IMR-90 (cell line): ENCODE results near the gene CLEC5A. TPM values are rescaled to one million over a fixed set of nuclear protein-coding genes. Genes with fewer than 3 reads are reported as not detected.

Experiments
- ATAC-seq: fragments of 200-7000 bp; cut with Tn5 transposase; 2 replicates; pipeline ENCODE4 v1.9.1; 2020; ENCODE audit warnings: low read depth, mild to moderate bottlenecking, moderate library complexity
- BruUV-seq: library from RNA; stranded (reverse); fragments of 400-500 nt; replicated peaks from 2 replicates; lab custom pipeline; 2021; lab: Mats Ljungman, UMichigan
- CTCF ChIA-PET: fragments of 300-600 bp; formaldehyde crosslinking; extraction: SDS; loops from one replicate; lab custom pipeline; 2021; ENCODE audit warnings: antibody characterized with exemption; lab: Yijun Ruan, JAX
- POLR2A ChIA-PET: fragments of 300-600 bp; sonication (Branson Sonifier 250); formaldehyde crosslinking; loops from one replicate; lab custom pipeline; 2022; ENCODE audit warnings: antibody characterized with exemption; ENCODE audit not compliant: unreplicated experiment; lab: Charles Lee
- DNase-seq: peaks from one replicate; pipeline ENCODE4 v3.0.0; 2013
- H2AFZ ChIP-seq: replicated peaks from 2 replicates; pipeline ENCODE3; 2013; ENCODE audit warnings: low read length, mild to moderate bottlenecking; ENCODE audit not compliant: poor library complexity
- H2AK5ac ChIP-seq: 2 replicates; pipeline ENCODE4 v1.6.1; 2013; ENCODE audit warnings: low read depth, low read length, inconsistent platforms
- H2AK9ac ChIP-seq: replicated peaks from 2 replicates; pipeline ENCODE3; 2013; ENCODE audit warnings: mild to moderate bottlenecking, low read depth, low read length, moderate library complexity; ENCODE audit not compliant: poor library complexity
- H2BK120ac ChIP-seq: 2 replicates; pipeline ENCODE4 v1.6.1; 2013; ENCODE audit warnings: low read depth, low read length, inconsistent platforms
- H2BK15ac ChIP-seq: 3 replicates; pipeline ENCODE4 v1.6.1; 2013; ENCODE audit warnings: low read depth, low read length, inconsistent platforms
- H2BK20ac ChIP-seq: 2 replicates; pipeline ENCODE4 v1.6.1; 2013; ENCODE audit warnings: low read depth, mild to moderate bottlenecking, inconsistent platforms, low read length, moderate library complexity
- H2BK5ac ChIP-seq: 2 replicates; pipeline ENCODE4 v1.6.1; 2013; ENCODE audit warnings: mild to moderate bottlenecking, low read depth, low read length, inconsistent platforms; ENCODE audit not compliant: poor library complexity, severe bottlenecking
- H3K14ac ChIP-seq: replicated peaks from 2 replicates; pipeline ENCODE4 v1.6.1; 2013; ENCODE audit warnings: low read depth, low read length, inconsistent platforms
- H3K18ac ChIP-seq: 2 replicates; pipeline ENCODE4 v1.6.1; 2013; ENCODE audit warnings: low read depth, low read length, control low read depth
- H3K23ac ChIP-seq: 2 replicates; pipeline ENCODE4 v1.6.1; 2013; ENCODE audit warnings: low read depth, low read length, inconsistent platforms
- H3K27ac ChIP-seq: 2 replicates; pipeline ENCODE4 v1.5.1; 2013; ENCODE audit warnings: mild to moderate bottlenecking, control low read depth, low read length; ENCODE audit not compliant: insufficient read depth
- H3K27me3 ChIP-seq: 2 replicates; pipeline ENCODE4 v1.6.1; 2013; ENCODE audit warnings: low read length; ENCODE audit not compliant: control insufficient read depth, insufficient read depth
- H3K36me3 ChIP-seq: 2 replicates; pipeline ENCODE4 v1.6.1; 2013; ENCODE audit warnings: low read length, mixed read lengths; ENCODE audit not compliant: control insufficient read depth, insufficient read depth
- H3K4ac ChIP-seq: 2 replicates; pipeline ENCODE4 v1.6.1; 2013; ENCODE audit warnings: low read depth, low read length, inconsistent platforms
- H3K4me1 ChIP-seq: 2 replicates; pipeline ENCODE4 v1.6.1; 2013; ENCODE audit warnings: low read length, mixed read lengths; ENCODE audit not compliant: control insufficient read depth, insufficient read depth
- H3K4me2 ChIP-seq: 2 replicates; pipeline ENCODE4 v1.6.1; 2013; ENCODE audit warnings: low read depth, mild to moderate bottlenecking, control low read depth, low read length, moderate library complexity
- H3K4me3 ChIP-seq: 2 replicates; pipeline ENCODE4 v1.5.1; 2013; ENCODE audit warnings: low read depth, mild to moderate bottlenecking, control low read depth, low read length, moderate library complexity; ENCODE audit not compliant: insufficient read depth
- H3K56ac ChIP-seq: 2 replicates; pipeline ENCODE4 v1.6.1; 2013; ENCODE audit warnings: low read length, inconsistent platforms; ENCODE audit not compliant: insufficient read depth; ENCODE audit errors: extremely low read depth
- H3K79me1 ChIP-seq, 2 experiments: 2 replicates each; pipeline ENCODE4 v1.6.1; 2013; ENCODE audit warnings: low read length in 2 of 2, inconsistent platforms in 1 of 2, low read depth in 1 of 2
- H3K9ac ChIP-seq: 2 replicates; pipeline ENCODE4 v1.6.1; 2013; ENCODE audit warnings: low read depth, low read length, control low read depth
- H3K9me1 ChIP-seq: 2 replicates; pipeline ENCODE4 v1.6.1; 2013; ENCODE audit warnings: low read length, inconsistent platforms; ENCODE audit not compliant: insufficient read depth
- H3K9me3 ChIP-seq: 2 replicates; pipeline ENCODE4 v1.6.1; 2013; ENCODE audit warnings: low read length; ENCODE audit not compliant: control insufficient read depth, insufficient read depth
- H4K20me1 ChIP-seq: 2 replicates; pipeline ENCODE4 v1.6.1; 2013; ENCODE audit warnings: low read length, inconsistent platforms; ENCODE audit not compliant: insufficient read depth
- H4K5ac ChIP-seq: 2 replicates; pipeline ENCODE4 v1.6.1; 2013; ENCODE audit warnings: mild to moderate bottlenecking, low read depth, low read length, control low read depth
- H4K8ac ChIP-seq, 2 experiments: 2 replicates each; pipeline ENCODE4 v1.6.1; 2013; ENCODE audit warnings: low read depth in 2 of 2, low read length in 2 of 2, control low read depth in 1 of 2, inconsistent platforms in 1 of 2
- H4K91ac ChIP-seq: 2 replicates; pipeline ENCODE4 v1.6.1; 2013; ENCODE audit warnings: low read depth, low read length, inconsistent platforms; ENCODE audit not compliant: insufficient read depth
- BHLHE40 ChIP-seq: fragments of 150-350 bp; IDR thresholded peaks from 2 replicates; pipeline ENCODE4 v1.6.1; 2016; ENCODE audit warnings: mild to moderate bottlenecking, low read depth, low read length
- CEBPB ChIP-seq: IDR thresholded peaks from 2 replicates; pipeline ENCODE4 v1.6.1; 2012; ENCODE audit warnings: low read depth, low read length, improper control_type of control experiment
- CHD1 ChIP-seq: IDR thresholded peaks from 2 replicates; pipeline ENCODE4 v1.6.1; 2012; ENCODE audit warnings: low read depth, low read length, improper control_type of control experiment
- FOS ChIP-seq: fragments of 150-350 bp; IDR thresholded peaks from 2 replicates; pipeline ENCODE4 v1.6.1; 2016; ENCODE audit warnings: low read depth, low read length
- MAFK ChIP-seq: IDR thresholded peaks from 2 replicates; pipeline ENCODE4 v1.6.1; 2012; ENCODE audit warnings: low read depth, low read length, improper control_type of control experiment
- MAZ ChIP-seq: IDR thresholded peaks from 2 replicates; pipeline ENCODE4 v1.6.1; 2012; ENCODE audit warnings: low read depth, mild to moderate bottlenecking, low read length, improper control_type of control experiment, moderate library complexity, borderline replicate concordance
- MXI1 ChIP-seq: IDR thresholded peaks from 2 replicates; pipeline ENCODE4 v1.6.1; 2012; ENCODE audit warnings: low read depth, mild to moderate bottlenecking, low read length, moderate library complexity, borderline replicate concordance
- NFE2L2 ChIP-seq: fragments of 150-350 bp; IDR thresholded peaks from 2 replicates; pipeline ENCODE4 v1.6.1; 2016; ENCODE audit warnings: low read depth, mild to moderate bottlenecking, low read length
- POLR2A ChIP-seq: IDR thresholded peaks from 2 replicates; pipeline ENCODE4 v1.6.1; 2012; ENCODE audit warnings: mild to moderate bottlenecking, low read depth, low read length
- RAD21 ChIP-seq: IDR thresholded peaks from 2 replicates; pipeline ENCODE4 v1.6.1; 2012; ENCODE audit warnings: low read length, improper control_type of control experiment
- RCOR1 ChIP-seq: IDR thresholded peaks from 2 replicates; pipeline ENCODE4 v1.6.1; 2012; ENCODE audit warnings: mild to moderate bottlenecking, low read length, improper control_type of control experiment; ENCODE audit not compliant: insufficient replicate concordance
- RFX5 ChIP-seq: IDR thresholded peaks from 2 replicates; pipeline ENCODE4 v1.8.0; 2012; ENCODE audit warnings: low read depth, mild to moderate bottlenecking, low read length, moderate library complexity
- SMC3 ChIP-seq: fragments of 150-350 bp; IDR thresholded peaks from 2 replicates; pipeline ENCODE4 v1.6.1; 2016; ENCODE audit warnings: low read depth, mild to moderate bottlenecking, antibody characterized with exemption, low read length, moderate library complexity
- WGBS, 2 experiments: methylation state at CpG; one replicate each; pipeline versions ENCODE4 v1.1.5 to v1.1.7; 2013; ENCODE audit warnings: missing lambda C conversion rate in 2 of 2; ENCODE audit not compliant: insufficient read length in 1 of 2; ENCODE audit errors: extremely low coverage in 2 of 2; 5-methylcytosine and 5-hydroxymethylcytosine counted together
- dilution Hi-C: fragments of 300-500 bp; cut with HindIII; formaldehyde crosslinking; loops from one replicate; pipeline ENCODE4 v1.14.3; 2018; ENCODE audit warnings: low sequenced_read_pairs; ENCODE audit not compliant: unreplicated experiment
- in situ Hi-C: fragments of 300-500 bp; cut with MboI; formaldehyde crosslinking; loops from 3 replicates; pipeline ENCODE4 v1.14.3; 2019; ENCODE audit warnings: low sequenced_read_pairs, inconsistent platforms, mixed read lengths
- intact Hi-C: fragments of 100-400 bp; cut with micrococcal nuclease; formaldehyde crosslinking; loops from 2 replicates; pipeline ENCODE4 v1.10.0; 2022
- polyA plus RNA-seq, 3 experiments: library from polyadenylated mRNA; depleted of rRNA; stranded (reverse); fragments of >200 nt; gene quantifications; 2 replicates each; pipeline ENCODE4 v1.2.3, GENCODE V29; 2012; ENCODE audit warnings: low replicate concordance in 1 of 3
- total RNA-seq: library from RNA; depleted of rRNA; stranded (reverse); fragments of >200 nt; gene quantifications from 2 replicates; pipeline ENCODE4 v1.2.3, GENCODE V29; 2012
- TF ChIP-seq, protein P1 (sequence below): conservative IDR thresholded peaks from 2 replicates; pipeline ENCODE4 v1.5.1; 2012; ENCODE audit warnings: mild to moderate bottlenecking, low read depth, low read length, improper control_type of control experiment
- TF ChIP-seq, protein P2 (sequence below): fragments of 150-350 bp; IDR thresholded peaks from 2 replicates; pipeline ENCODE4 v1.6.1; 2017; ENCODE audit warnings: mild to moderate bottlenecking, antibody characterized with exemption, low read length, low read depth
- TF ChIP-seq, protein P3 (sequence below): fragments of 150-350 bp; IDR thresholded peaks from 2 replicates; pipeline ENCODE4 v1.6.1; 2016; ENCODE audit warnings: low read depth, mild to moderate bottlenecking, low read length, moderate library complexity, borderline replicate concordance

CLEC5A gene
- total and polyA plus RNA-seq, 2 of the 4 experiments (the other 2 are of a cell fraction): not detected

DNA sequence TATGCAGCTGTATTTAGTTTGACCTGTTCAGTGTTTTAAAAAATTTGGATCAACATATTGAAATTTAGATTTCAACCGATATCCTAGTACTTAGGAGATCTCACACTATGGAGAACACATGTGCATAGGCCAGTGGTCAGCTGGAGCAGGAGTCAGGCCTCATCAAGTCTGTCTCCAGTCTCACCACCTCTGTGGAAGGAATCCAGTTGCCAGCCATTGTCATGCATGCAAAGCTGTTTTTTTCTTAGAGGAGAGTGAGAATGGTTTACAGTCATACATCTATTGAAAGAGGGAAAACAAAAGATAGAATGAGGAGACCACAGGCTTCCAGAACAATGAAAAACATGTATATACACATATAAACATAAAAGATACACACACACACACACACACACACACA is 7.6 kb upstream of the CLEC5A start:
- Histone ChIP-seq H3K56ac (no peak overlapping the region), H3K4me2 (no peak overlapping the region), H2AK5ac (no peak overlapping the region), H3K27me3 (no peaks in the 10 kb centered on the region), H3K4ac (no peak overlapping the region), H4K8ac (no peak overlapping the region), H3K14ac (no peak overlapping the region), H4K20me1 (no peaks in the 10 kb centered on the region), H3K9ac (no peak overlapping the region), H3K9me3 (peaks cover 7% of the 10 kb centered on the region), H3K18ac (no peak overlapping the region), H3K9me1 (no peaks in the 10 kb centered on the region), H3K27ac (no peak overlapping the region), H2AK9ac (no peak overlapping the region), H3K23ac (no peak overlapping the region), H2BK5ac (no peak overlapping the region), H3K4me3 (no peak overlapping the region), H2BK15ac (no peak overlapping the region), H2BK20ac (no peak overlapping the region), H3K36me3 (no peaks in the 10 kb centered on the region), H4K91ac (no peak overlapping the region), H4K5ac (no peak overlapping the region), H3K79me1 (no peaks in the 10 kb centered on the region), H2AFZ (no peak overlapping the region), H3K4me1 (no peaks in the 10 kb centered on the region), H2BK120ac (no peak overlapping the region)
- dilution Hi-C loops: no loop called here
- in situ Hi-C loops: no loop called here
- no peak for ATAC-seq
- TF ChIP-seq MAZ (no peak), CHD1 (no peak), RAD21 (no peak), NFE2L2 (no peak), RCOR1 (no peak), FOS (no peak), RFX5 (no peak), SMC3 (no peak), BHLHE40 (no peak), MAFK (no peak), POLR2A (no peak), MXI1 (no peak), CEBPB (no peak)
- TF ChIP-seq, protein P1, sequence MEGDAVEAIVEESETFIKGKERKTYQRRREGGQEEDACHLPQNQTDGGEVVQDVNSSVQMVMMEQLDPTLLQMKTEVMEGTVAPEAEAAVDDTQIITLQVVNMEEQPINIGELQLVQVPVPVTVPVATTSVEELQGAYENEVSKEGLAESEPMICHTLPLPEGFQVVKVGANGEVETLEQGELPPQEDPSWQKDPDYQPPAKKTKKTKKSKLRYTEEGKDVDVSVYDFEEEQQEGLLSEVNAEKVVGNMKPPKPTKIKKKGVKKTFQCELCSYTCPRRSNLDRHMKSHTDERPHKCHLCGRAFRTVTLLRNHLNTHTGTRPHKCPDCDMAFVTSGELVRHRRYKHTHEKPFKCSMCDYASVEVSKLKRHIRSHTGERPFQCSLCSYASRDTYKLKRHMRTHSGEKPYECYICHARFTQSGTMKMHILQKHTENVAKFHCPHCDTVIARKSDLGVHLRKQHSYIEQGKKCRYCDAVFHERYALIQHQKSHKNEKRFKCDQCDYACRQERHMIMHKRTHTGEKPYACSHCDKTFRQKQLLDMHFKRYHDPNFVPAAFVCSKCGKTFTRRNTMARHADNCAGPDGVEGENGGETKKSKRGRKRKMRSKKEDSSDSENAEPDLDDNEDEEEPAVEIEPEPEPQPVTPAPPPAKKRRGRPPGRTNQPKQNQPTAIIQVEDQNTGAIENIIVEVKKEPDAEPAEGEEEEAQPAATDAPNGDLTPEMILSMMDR: no peak
- TF ChIP-seq, protein P2, sequence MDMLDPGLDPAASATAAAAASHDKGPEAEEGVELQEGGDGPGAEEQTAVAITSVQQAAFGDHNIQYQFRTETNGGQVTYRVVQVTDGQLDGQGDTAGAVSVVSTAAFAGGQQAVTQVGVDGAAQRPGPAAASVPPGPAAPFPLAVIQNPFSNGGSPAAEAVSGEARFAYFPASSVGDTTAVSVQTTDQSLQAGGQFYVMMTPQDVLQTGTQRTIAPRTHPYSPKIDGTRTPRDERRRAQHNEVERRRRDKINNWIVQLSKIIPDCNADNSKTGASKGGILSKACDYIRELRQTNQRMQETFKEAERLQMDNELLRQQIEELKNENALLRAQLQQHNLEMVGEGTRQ: no peak
- TF ChIP-seq, protein P3, sequence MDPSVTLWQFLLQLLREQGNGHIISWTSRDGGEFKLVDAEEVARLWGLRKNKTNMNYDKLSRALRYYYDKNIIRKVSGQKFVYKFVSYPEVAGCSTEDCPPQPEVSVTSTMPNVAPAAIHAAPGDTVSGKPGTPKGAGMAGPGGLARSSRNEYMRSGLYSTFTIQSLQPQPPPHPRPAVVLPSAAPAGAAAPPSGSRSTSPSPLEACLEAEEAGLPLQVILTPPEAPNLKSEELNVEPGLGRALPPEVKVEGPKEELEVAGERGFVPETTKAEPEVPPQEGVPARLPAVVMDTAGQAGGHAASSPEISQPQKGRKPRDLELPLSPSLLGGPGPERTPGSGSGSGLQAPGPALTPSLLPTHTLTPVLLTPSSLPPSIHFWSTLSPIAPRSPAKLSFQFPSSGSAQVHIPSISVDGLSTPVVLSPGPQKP: no peak
- DNase-seq: no peak
- ChIA-PET POLR2A (no interaction called here), CTCF (no interaction called here)
- intact Hi-C loops: no loop called here
- no CpG with 5 or more reads among the region's 1 CpG for WGBS, 2 experiments
- BruUV-seq: no TSS peak
